Astrocyte of the spinal cord (primary cell): ENCODE results near the gene PLA2R1.
A peak's percentile ranks its signal among the peaks of the same experiment; 100 is the strongest.
"Not testable (repeated sequence)": the region's sequence is repeated elsewhere in the genome, so short reads cannot be mapped to it uniquely, and the experiment has no call there.

Source experiments
- DNase-seq: peaks from one replicate; pipeline ENCODE4 v3.0.0; 2011; ENCODE audit warnings: low read depth, low spot score
- H3K4me3 ChIP-seq: 2 replicates; pipeline ENCODE4 v1.5.1; 2011; ENCODE audit warnings: low read depth, mild to moderate bottlenecking, low read length, moderate library complexity
- in situ Hi-C: cut with HindIII; loops from 2 replicates; pipeline ENCODE4 v1.10.0; 2017; ENCODE audit warnings: low sequenced_read_pairs
- TF ChIP-seq, protein P1 (sequence below): IDR thresholded peaks from 2 replicates; pipeline ENCODE4 v1.5.1; 2012; ENCODE audit warnings: low read depth, mild to moderate bottlenecking, low read length, inconsistent platforms

The PLA2R1 gene

GRCh38 chr2:159982842-159983785 is 79.3 kb downstream of the PLA2R1 start:
- in situ Hi-C loops: no loop called here
- DNase-seq: peak; percentile 61
- TF ChIP-seq, protein P1, sequence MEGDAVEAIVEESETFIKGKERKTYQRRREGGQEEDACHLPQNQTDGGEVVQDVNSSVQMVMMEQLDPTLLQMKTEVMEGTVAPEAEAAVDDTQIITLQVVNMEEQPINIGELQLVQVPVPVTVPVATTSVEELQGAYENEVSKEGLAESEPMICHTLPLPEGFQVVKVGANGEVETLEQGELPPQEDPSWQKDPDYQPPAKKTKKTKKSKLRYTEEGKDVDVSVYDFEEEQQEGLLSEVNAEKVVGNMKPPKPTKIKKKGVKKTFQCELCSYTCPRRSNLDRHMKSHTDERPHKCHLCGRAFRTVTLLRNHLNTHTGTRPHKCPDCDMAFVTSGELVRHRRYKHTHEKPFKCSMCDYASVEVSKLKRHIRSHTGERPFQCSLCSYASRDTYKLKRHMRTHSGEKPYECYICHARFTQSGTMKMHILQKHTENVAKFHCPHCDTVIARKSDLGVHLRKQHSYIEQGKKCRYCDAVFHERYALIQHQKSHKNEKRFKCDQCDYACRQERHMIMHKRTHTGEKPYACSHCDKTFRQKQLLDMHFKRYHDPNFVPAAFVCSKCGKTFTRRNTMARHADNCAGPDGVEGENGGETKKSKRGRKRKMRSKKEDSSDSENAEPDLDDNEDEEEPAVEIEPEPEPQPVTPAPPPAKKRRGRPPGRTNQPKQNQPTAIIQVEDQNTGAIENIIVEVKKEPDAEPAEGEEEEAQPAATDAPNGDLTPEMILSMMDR: no peak
- H3K4me3 ChIP-seq: no peak overlapping the region

DNA sequence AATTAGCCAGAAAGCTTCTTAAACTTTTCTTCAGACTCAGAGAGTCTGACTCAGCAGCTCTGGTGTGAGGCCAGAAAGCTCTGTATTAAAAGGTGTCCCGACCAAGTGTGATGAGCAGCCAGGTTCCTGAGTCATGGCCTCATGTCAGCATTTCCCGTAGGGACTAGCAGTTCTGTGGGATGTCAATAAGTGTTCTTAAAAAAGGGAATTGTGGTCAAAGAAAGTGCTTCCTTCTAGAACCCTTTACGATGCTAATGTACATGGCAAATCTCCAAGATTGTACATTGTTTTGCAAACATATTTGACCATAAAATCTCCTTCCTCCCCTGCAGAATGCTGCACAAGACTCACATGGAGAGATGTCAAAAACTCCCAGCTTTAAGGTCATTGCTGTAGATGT is 80.1 kb downstream of the PLA2R1 start:
- TF ChIP-seq, protein P1: no peak
- no peak overlapping the region for H3K4me3 ChIP-seq
- peak; percentile 91 for DNase-seq
- in situ Hi-C loops: no loop called here

DNA sequence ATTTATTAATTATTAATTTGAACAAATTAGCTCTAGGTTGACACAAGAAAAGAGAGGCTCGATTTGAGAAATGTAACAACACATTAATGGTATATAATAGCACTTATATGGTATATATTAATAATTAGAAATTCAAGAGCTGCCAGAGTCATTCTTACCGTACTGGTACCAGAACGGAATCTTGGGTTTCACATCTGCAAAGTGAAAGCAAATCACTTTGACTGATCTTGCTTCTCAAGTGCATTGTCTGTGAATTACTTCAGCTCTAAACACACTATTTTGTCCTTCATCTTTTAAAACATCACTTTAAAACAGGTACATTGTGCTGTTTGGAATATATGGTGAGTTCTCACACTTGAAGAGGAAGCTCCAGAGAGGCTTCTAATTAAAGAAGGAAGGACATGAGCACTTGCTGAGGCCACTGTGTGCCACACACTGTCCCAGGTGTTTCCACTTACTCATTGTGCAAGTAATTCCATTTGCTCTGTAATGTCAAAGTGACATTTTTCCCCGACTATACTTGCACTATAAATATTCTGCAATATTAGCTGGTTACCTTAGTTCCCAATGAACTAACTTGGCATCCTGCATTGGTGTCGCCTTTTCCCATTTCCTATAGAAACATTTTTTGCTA is 85.8 kb downstream of the PLA2R1 start:
- no peak overlapping the region for H3K4me3 ChIP-seq
- TF ChIP-seq, protein P1: no peak
- DNase-seq: no peak
- in situ Hi-C loops: no loop called here

DNA sequence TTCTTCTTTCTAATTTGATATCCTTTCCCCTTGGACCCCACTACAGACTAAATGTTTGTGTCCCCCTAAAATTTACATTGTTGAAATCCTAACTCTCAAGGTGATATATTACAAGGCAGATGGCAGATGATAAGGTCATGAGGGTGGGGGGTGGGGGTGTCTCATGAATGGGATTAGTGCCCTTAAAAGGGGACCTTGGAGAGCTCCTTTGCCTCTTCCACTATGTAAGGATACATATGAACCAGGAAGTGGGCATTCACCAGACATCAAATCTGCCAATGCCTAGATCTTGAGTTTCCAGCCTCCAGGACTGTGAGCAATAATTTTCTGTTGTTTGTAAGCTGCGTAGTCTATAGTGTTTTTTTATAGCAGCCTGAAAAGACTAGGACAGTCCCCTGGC is 89.1 kb downstream of the PLA2R1 start:
- DNase-seq: no peak
- in situ Hi-C loops: no loop called here
- H3K4me3 ChIP-seq: no peak overlapping the region
- TF ChIP-seq, protein P1: no peak

- no peak for DNase-seq
- in situ Hi-C loops: no loop called here
- no peak overlapping the region for H3K4me3 ChIP-seq
- TF ChIP-seq, protein P1: no peak
Observed at GRCh38 chr2:159971365-159972152, 90.9 kb downstream of the PLA2R1 start.

- H3K4me3 ChIP-seq, in situ Hi-C loops, DNase-seq: not testable (repeated sequence)
Observed at GRCh38 chr2:159970548-159970947, 91.9 kb downstream of the PLA2R1 start.
